NCI-H82 treated with DMSO at 0.1 percent for 48 hours (cell line): Measurements from ENCODE around the gene PIP4K2A.
"Not testable (repeated sequence)": the region's sequence is repeated elsewhere in the genome, so short reads cannot be mapped to it uniquely, and the experiment has no call there.

Experiments
- DNase-seq: peaks from one replicate; lab custom pipeline; 2025; ENCODE audit not compliant: unreplicated experiment; lab: John Stamatoyannopoulos, UW

PIP4K2A gene

DNA sequence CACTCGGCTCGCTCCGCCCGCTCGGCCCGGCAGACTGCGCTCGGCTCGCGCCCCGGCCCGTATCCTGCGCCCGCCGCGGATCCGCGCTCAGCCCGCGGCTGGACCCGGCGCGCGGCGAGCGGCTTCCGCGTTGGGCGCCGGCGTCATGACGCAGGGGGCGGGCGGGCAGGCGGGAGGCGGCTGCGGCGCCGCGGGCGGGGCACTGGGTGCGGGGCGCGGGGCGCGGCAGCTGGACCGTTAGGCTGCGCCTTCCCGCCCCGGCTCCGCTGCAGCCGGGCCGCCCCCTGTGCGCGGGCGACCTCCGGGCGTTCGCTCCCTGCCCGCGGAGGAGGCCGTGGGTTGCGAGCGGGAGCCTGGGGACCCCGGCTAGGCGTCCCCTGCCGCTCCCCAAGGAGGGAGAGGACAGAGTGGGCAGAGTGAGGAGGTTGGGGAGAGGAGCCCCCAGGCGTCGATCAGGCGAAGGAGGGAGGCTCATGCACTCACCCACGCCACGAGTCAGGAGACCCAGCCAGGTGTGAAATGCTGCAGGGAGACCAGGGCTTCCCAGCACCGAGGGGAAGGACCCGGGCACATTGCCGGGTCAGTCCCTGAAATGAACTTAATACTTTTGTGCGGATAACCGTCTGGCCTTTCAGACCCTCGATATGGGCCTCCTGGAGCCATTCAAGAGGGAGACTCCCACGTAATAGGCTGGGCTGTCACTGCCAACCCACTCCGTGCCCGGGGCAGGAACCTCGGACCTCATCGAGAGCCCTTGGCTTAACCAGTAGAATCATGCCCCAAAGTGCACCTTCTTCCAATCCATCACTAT, at the start of gene PIP4K2A:
Gene PIP4K2A, minus strand, starts transcription at position 100 of the 811 bp plus-strand sequence. CDS start 252 bp downstream, outside the sequence.
- no peak for DNase-seq

DNA sequence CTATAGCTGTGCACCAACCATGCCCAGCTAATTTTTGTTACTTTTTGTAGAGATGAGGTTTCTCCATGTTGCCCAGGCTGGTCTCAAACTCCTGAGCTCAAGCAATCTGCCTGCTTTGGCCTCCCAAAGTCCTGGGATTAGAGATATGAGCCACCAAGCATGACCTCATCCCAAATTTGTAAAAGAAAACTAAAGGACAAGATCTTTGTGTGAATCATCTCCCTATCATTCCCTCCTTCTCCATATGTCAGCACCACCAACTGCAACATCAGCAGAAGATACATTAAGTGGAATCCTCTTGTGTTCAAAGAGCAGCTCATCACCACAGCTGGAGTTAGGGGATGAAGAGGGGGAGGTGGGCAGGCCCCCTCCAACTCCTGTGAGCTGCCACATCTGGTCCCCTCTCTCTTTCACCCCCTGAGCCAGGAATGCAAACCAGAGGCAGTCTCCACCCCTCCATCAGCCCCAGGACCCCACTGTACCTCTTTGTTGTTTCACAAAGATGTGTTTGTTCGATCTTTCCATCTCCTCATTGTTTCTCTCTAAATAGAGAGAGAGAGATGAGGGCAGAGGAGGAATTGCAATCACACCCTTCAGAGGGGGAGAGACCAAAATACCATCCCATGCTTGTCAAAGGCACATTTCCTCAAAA, 47.3 kb upstream of the PIP4K2A start:
- no peak for DNase-seq

DNA sequence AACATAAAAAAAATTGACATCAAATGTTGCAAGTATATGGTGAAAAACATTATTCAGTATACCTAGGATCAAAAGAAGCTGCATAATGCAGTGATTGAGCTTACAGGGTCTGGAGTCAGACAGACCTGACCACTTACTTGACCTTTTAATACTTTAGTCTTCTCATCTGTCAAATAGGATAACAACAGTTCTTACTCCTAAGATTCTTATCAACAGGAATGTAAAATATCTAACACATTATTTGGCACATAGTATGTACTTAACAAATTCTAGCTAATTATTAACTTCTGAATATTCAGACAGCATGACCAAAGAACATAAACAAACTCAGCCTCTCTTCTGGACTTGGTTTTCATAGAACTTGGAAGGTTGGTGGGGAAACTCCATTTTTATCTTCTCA, 45.6 kb upstream of the PIP4K2A start:
- no peak for DNase-seq

DNA sequence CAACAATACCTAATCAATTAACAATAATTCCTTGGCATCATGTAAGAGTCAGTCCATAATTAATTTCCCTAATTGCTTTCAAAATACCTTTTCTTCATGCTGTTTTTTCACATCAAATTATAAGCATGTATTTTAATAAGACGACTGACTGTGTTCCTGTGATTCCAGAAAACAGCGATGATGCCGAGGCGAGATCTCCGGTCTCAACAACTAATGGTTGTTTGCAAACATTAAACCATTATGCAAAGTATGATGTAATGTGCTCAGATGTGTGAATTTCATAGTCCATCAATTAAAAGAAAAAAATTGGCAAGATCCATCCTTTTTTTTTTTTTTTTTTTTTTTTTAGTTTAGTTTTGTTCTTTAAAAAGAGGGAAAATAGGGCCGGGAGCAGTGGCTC, 44.5 kb upstream of the PIP4K2A start:
- DNase-seq = no peak

DNA sequence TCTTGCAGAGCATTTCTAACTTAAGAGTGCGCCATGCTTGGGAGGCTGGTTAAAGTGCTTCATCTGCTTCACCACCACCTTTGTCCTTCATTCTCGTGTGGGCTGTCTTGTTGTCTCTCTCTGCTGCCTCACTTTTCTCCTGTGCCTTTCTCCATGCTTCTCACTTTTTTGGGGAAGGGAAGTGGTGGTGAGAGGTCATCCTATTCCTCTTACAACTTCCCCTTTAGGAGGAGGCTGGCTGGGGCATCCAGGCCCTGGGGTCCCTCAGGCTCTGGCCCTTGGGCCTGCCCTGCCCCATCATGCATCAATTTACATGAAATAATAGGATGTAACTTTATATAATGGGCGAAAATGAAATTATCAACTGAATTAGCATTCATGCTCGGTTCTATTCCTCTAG, 39.9 kb upstream of the PIP4K2A start:
- no peak for DNase-seq

DNA sequence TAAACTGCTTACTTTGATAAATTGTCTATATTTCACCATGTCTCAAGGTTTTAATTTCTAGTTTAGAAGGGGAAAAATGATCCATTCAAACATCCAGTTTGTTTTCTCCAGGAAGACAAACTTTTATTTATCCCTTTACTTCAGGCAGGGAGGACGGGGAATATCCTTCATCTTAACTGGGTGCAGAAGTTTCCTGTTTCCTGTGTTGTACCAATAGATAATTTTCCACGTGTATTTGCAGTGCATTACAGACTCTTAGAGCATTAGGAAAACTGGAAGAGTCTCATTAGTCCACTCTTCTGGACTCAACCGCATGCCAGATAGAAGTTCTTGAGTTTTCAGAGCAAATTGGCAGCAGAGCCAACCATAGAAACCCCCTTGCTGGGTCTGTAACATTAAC, 39.4 kb upstream of the PIP4K2A start:
- DNase-seq = no peak

DNA sequence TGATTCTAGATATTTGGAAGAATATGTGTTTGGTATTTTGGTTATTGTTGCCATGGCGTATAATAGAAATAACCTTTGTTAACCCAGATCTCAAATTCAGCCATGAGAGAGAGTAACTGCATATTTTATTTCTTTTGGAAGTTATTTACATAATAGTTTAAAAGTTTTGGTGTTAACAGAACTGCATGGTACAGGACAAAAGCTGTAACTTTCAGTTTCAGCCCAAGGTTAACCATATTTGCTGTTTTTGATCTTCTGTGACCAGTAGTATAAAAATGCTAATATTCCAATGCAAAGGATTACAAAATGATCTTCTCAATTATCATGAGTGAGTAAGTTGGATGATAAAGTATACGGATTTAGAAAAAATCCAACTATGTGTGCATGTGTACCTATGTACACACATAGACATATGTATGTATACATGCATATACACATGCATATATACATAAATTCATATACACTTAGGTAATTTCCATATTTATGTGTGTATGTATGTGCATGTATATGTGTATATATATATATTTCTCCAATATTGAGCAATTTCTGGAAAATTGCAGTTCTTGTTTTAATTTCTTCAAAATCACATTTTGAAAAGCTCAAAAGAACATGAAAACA, 38.0 kb upstream of the PIP4K2A start:
- no peak for DNase-seq

GRCh38 chr10:22750131-22750530, 35.8 kb upstream of the PIP4K2A start:
- no peak for DNase-seq

GRCh38 chr10:22744858-22745257, 30.5 kb upstream of the PIP4K2A start:
- DNase-seq = not testable (repeated sequence)

GRCh38 chr10:22742678-22743077, 28.3 kb upstream of the PIP4K2A start:
- no peak for DNase-seq

GRCh38 chr10:22741631-22742030, 27.3 kb upstream of the PIP4K2A start:
- DNase-seq = not testable (repeated sequence)

DNA sequence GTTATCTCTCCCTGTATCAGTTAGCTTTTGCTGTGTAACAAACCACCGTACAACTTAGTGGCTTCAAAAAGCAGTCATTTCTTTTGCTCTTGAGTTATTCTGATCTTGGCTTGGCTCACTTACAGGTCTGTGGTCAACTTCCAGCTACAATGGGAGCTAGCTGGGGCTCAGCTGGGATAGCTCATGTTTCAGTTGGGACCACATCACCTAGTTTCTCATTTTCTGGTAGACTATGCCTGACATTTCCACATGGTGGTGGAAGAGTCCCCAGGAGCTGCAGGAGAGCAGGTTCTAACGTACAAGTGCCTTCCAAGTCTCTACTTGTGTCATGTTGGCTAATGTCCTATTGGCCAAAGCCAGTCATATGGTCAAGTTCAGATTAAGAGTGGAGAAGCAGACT, 25.8 kb upstream of the PIP4K2A start:
- no peak for DNase-seq

DNA sequence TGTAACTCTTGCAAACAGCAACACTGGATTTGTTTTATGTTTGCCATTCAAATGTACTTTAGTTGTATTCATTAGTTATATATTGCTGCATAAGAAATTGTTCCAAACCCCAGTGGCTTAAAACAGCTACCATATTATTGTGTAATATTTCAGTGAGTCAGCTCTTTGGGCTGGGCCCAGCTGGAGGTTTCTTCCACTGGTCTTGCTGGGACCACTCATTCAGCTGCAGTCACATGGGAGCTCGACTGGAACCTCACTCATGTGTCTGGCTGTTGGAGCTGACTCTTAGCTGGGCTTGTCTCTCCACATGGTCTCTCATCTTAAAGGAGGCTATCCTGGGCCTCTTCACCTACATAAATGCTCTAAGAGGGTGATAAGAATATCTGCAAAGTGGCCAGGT, 23.2 kb upstream of the PIP4K2A start:
- DNase-seq = no peak

GRCh38 chr10:22736134-22736533, 21.8 kb upstream of the PIP4K2A start:
- no peak for DNase-seq

DNA sequence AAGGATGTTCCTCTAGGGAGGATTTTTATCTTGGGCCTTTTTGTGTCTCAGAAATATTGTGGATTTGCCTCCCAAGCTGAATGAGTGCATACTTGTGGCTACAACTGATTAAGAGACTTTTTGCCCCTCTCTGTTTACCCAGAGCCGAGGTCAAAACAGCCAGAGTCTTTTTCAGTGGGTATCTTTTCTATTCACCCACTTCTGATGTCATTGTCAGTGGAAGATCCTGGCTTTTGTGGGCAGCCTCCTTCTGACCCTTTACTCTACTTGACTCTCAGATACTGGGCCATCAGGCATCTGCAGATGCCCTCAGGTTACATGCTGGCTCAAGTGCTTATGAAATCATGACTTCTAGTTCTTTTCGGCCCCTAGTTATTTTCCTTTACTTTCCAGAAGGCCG, 19.6 kb upstream of the PIP4K2A start:
- no peak for DNase-seq

- no peak for DNase-seq
Measured at GRCh38 chr10:22727663-22728062, 13.3 kb upstream of the PIP4K2A start.

GRCh38 chr10:22727112-22727511, 12.7 kb upstream of the PIP4K2A start:
- no peak for DNase-seq

DNA sequence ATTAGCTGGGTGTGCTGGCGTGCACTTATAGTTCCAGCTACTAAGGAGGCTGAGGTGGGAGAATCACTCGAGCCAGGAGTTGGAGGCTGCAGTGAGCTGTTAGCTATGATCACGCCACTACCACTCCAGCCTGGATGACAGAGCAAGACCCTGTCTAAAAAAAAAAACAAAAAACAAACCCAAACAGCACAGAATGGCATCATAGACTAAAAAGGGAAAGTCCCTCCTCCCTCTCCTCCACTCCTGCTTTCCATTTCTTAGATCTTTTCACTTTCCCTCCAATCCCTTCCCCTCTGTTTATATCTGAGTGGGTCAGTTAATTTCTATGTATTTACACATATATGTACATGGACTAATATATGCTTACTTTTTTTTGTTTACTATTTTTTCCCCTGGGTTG, 10.4 kb upstream of the PIP4K2A start:
- no peak for DNase-seq

- no peak for DNase-seq
Measured at GRCh38 chr10:22723783-22724182, 9.4 kb upstream of the PIP4K2A start.

DNA sequence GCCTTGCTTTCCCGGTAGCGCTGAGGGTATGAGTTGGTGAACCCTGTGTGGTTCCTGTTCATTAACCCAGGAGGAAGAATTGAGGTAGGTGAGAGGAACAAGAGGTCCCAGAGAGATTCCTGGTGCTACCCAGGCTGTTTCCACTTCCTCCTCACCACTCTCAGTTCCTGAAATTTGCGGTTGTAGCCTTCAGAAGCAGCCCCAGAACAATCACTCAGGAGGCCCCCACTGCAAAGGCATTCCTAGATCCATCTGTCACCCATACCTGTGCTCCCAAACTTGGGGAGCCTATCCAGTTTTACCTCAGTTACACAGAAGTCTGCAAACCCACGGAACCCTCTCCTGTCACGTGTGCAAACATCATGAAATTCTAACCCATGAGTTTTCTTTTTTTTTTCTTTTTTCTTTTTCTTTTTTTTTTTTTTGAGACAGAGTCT, 9.0 kb upstream of the PIP4K2A start:
- no peak for DNase-seq

GRCh38 chr10:22722626-22723169, 8.3 kb upstream of the PIP4K2A start:
- no peak for DNase-seq

- no peak for DNase-seq
Measured at GRCh38 chr10:22720667-22721066, 6.3 kb upstream of the PIP4K2A start.
